Neutrophil (primary cell): ENCODE measurements around the gene LPCAT1.

Source experiments
- H3K27ac ChIP-seq: fragments of 200-600 bp; sonication (generic); 2 replicates; pipeline ENCODE4 v1.5.1; 2016; ENCODE audit warnings: mild to moderate bottlenecking, moderate library complexity
- H3K27me3 ChIP-seq: fragments of 200-600 bp; sonication (generic); 2 replicates; pipeline ENCODE4 v1.6.0; 2016; ENCODE audit warnings: mild to moderate bottlenecking
- H3K36me3 ChIP-seq: fragments of 200-600 bp; sonication (generic); 2 replicates; pipeline ENCODE4 v1.5.1; 2017
- H3K4me1 ChIP-seq, 2 experiments: fragments of 200-600 bp in 1 of 2; sonication (generic) in 1 of 2; 1 replicate in 1 of 2; 2 replicates in 1 of 2; pipeline versions ENCODE4 v1.5.1 to v1.6.1; 2013 to 2016; ENCODE audit warnings: low read depth in 1 of 2, low read length in 1 of 2, mild to moderate bottlenecking in 1 of 2, moderate library complexity in 1 of 2; ENCODE audit not compliant: control insufficient read depth in 1 of 2, insufficient read depth in 1 of 2
- H3K4me3 ChIP-seq, 2 experiments: fragments of 200-600 bp in 1 of 2; sonication (generic) in 1 of 2; 1 replicate in 1 of 2; 2 replicates in 1 of 2; pipeline ENCODE4 v1.5.1; 2013 to 2016; ENCODE audit warnings: low read depth in 1 of 2, low read length in 1 of 2, mild to moderate bottlenecking in 1 of 2, moderate library complexity in 1 of 2
- H3K9me3 ChIP-seq: fragments of 200-600 bp; sonication (generic); 2 replicates; pipeline ENCODE4 v1.5.1; 2016
- CTCF ChIP-seq: fragments of 200-600 bp; sonication (generic); IDR thresholded peaks from 2 replicates; pipeline ENCODE4 v1.5.1; 2016; ENCODE audit warnings: antibody characterized with exemption

LPCAT1 gene

GRCh38 chr5:1432296-1432695 lies 91.5 kb downstream of the LPCAT1 start:
- H3K4me1 ChIP-seq, result no peaks in the 10 kb centered on the region
- H3K27ac ChIP-seq, result no peak overlapping the region
- H3K4me3 ChIP-seq, result no peak overlapping the region
- H3K27me3 ChIP-seq, result peaks cover under 1% of the 10 kb centered on the region
- H3K9me3 ChIP-seq, result peaks cover 11% of the 10 kb centered on the region
- H3K36me3 ChIP-seq, result no peaks in the 10 kb centered on the region
- no peak for TF ChIP-seq CTCF

GRCh38 chr5:1431896-1432295 lies 91.9 kb downstream of the LPCAT1 start:
- no peak overlapping the region for H3K27ac ChIP-seq
- TF ChIP-seq CTCF, result no peak
- no peaks in the 10 kb centered on the region for H3K27me3 ChIP-seq
- no peak overlapping the region for H3K4me3 ChIP-seq
- H3K4me1 ChIP-seq, result no peaks in the 10 kb centered on the region
- H3K9me3 ChIP-seq, result peaks cover 11% of the 10 kb centered on the region
- H3K36me3 ChIP-seq, result no peaks in the 10 kb centered on the region

- Histone ChIP-seq H3K9me3 (peaks cover 11% of the 10 kb centered on the region), H3K27me3 (no peaks in the 10 kb centered on the region), H3K36me3 (no peaks in the 10 kb centered on the region), H3K4me1 (no peaks in the 10 kb centered on the region), H3K27ac (no peak overlapping the region), H3K4me3 (no peak overlapping the region)
- no peak for TF ChIP-seq CTCF
Measured at GRCh38 chr5:1431021-1431811, 92.5 kb downstream of the LPCAT1 start.

GRCh38 chr5:1430121-1430795 lies 93.5 kb downstream of the LPCAT1 start:
- Histone ChIP-seq H3K4me1 (no peaks in the 10 kb centered on the region), H3K27ac (no peak overlapping the region), H3K9me3 (peaks cover 11% of the 10 kb centered on the region)

GRCh38 chr5:1429496-1429895 lies 94.3 kb downstream of the LPCAT1 start:
- Histone ChIP-seq H3K27me3 (no peaks in the 10 kb centered on the region), H3K27ac (no peak overlapping the region), H3K9me3 (peaks cover 11% of the 10 kb centered on the region), H3K4me1 (no peaks in the 10 kb centered on the region), H3K4me3 (no peak overlapping the region), H3K36me3 (no peaks in the 10 kb centered on the region)
- no peak for TF ChIP-seq CTCF

More at GRCh38 chr5:1430121-1430795, 93.5 kb downstream of the LPCAT1 start:
- TF ChIP-seq CTCF, result no peak
- H3K4me3 ChIP-seq, result no peak overlapping the region
- no peaks in the 10 kb centered on the region for H3K27me3 ChIP-seq
- H3K36me3 ChIP-seq, result no peaks in the 10 kb centered on the region
